Measurements from ENCODE around the gene DKKL1. TPM values are rescaled to one million over a fixed set of nuclear protein-coding genes. Genes with fewer than 3 reads are reported as not detected.

Gene DKKL1
- polyA plus RNA-seq, 2 of the 4 experiments (the other 2 are of a cell fraction), result 0.37 to 0.53 TPM

GRCh38 chr19:49337267-49338022 lies 26.2 kb upstream of the DKKL1 start:
- H3K4me1 ChIP-seq, result no peaks in the 10 kb centered on the region
- no peak for DNase-seq (ENCODE audit: low read depth in 1 of 2, low spot score in 1 of 2)

GRCh38 chr19:49338023-49338677 lies 25.5 kb upstream of the DKKL1 start:
- ChIA-PET POLR2A (no interaction called here), CTCF (interaction anchor here (0.5 to 1.8 kb wide), 6 partner anchors 32 to 264 kb away, joined by 3 to 6 read pairs (median 3); no protein-coding TSS in a partner anchor)
- TF ChIP-seq MAZ (IDR thresholded peaks at IDR 0.05; ENCODE audit: borderline replicate concordance, low read depth, low read length) (no peak), MAX (IDR thresholded peaks at IDR 0.05) (no peak), FOXS1 (CRISPR knock-in tag; IDR thresholded peaks at IDR 0.05) (no peak), HES2 (IDR thresholded peaks at IDR 0.05) (no peak), CHD4 (IDR thresholded peaks at IDR 0.05; ENCODE audit: borderline replicate concordance) (no peak), PHF8 (IDR thresholded peaks at IDR 0.05; ENCODE audit: borderline replicate concordance, low read depth) (no peak), EHMT2 (IDR thresholded peaks at IDR 0.05; ENCODE audit: low read depth) (no peak), JUN (IDR thresholded peaks at IDR 0.05) (no peak)
- WGBS (ENCODE audit: missing lambda C conversion rate), result 94% methylated on average over 31 of the region's 34 CpGs
- DNase-seq (ENCODE audit: low read depth in 1 of 2, low spot score in 1 of 2) (no peak), ATAC-seq (no peak), FAIRE-seq (no peak)
- Histone ChIP-seq H3K4me2 (no peak overlapping the region), H3K27ac (no peak overlapping the region), H3K9me3 (no peaks in the 10 kb centered on the region), H3K4me1 (no peaks in the 10 kb centered on the region), H3K4me3 (no peak overlapping the region)

More at GRCh38 chr19:49337267-49338022, 26.2 kb upstream of the DKKL1 start:
- ATAC-seq (no peak), FAIRE-seq (no peak)
- ChIA-PET POLR2A (no interaction called here), CTCF (interaction anchor here (0.5 to 1.8 kb wide), 8 partner anchors 8 to 264 kb away, joined by 3 to 6 read pairs (median 3); no protein-coding TSS in a partner anchor)
- H3K27ac ChIP-seq, result no peak overlapping the region
- no peak overlapping the region for H3K4me2 ChIP-seq
- 92% methylated on average over 19 of the region's 19 CpGs for WGBS (ENCODE audit: missing lambda C conversion rate)
- H3K9me3 ChIP-seq, result no peaks in the 10 kb centered on the region
- H3K4me3 ChIP-seq, result no peak overlapping the region
- TF ChIP-seq ZNF302 (CRISPR knock-in tag; IDR thresholded peaks at IDR 0.05), result no peak
- 0 out of 5 replicates have a peak, but pooled peaks of 1 of the 2 experiments have one; percentile 37 for TF ChIP-seq JUN (IDR thresholded peaks at IDR 0.05)

- POLR2A ChIA-PET, result no interaction called here
- TF ChIP-seq BCL3 (IDR thresholded peaks at IDR 0.05), result no peak
- no peak overlapping the region for H3K27ac ChIP-seq
- FAIRE-seq (no peak), ATAC-seq (peak; percentile 41 to 68; a peak in 4 of 6 replicates), DNase-seq (ENCODE audit: low read depth in 1 of 2, low spot score in 1 of 2) (peak; percentile 54 to 57)
- CTCF ChIA-PET, result interaction anchor here (0.8 to 1.3 kb wide), 2 partner anchors 10 to 53 kb away, joined by 3 to 4 read pairs; no protein-coding TSS in a partner anchor
- H3K9me3 ChIP-seq, result no peaks in the 10 kb centered on the region
- 94% methylated on average over 27 of the region's 30 CpGs for WGBS (ENCODE audit: missing lambda C conversion rate)
- H3K4me2 ChIP-seq, result no peak overlapping the region
- H3K4me3 ChIP-seq, result no peak overlapping the region
- H3K4me1 ChIP-seq, result no peaks in the 10 kb centered on the region
Observed at GRCh38 chr19:49338691-49339300, 24.9 kb upstream of the DKKL1 start.

- DNase-seq (ENCODE audit: low read depth in 1 of 2, low spot score in 1 of 2) (no peak), FAIRE-seq (no peak), ATAC-seq (peak in 1 of 2 experiments; percentile 23; a peak in 3 of 6 replicates)
- no peak overlapping the region for H3K27ac ChIP-seq
- H3K9me3 ChIP-seq, result no peaks in the 10 kb centered on the region
- TF ChIP-seq NR3C1 (IDR thresholded peaks at IDR 0.05) (no peak), ZNF302 (CRISPR knock-in tag; IDR thresholded peaks at IDR 0.05) (no peak), JUN (IDR thresholded peaks at IDR 0.05) (no peak), TFCP2L1 (CRISPR knock-in tag; IDR thresholded peaks at IDR 0.05) (no peak), FOSB (CRISPR knock-in tag; IDR thresholded peaks at IDR 0.05) (no peak), MAZ (IDR thresholded peaks at IDR 0.05; ENCODE audit: borderline replicate concordance, low read depth, low read length) (no peak)
- ChIA-PET CTCF (interaction anchor here (0.8 kb wide), 2 partner anchors 9 to 38 kb away, joined by 3 to 4 read pairs; no protein-coding TSS in a partner anchor), POLR2A (interaction anchor here (0.6 kb wide), 1 partner anchor 23 kb away, joined by 3 read pairs; the partner anchor contains the start of gene TEAD2)
- WGBS (ENCODE audit: missing lambda C conversion rate), result 94% methylated on average over 45 of the region's 47 CpGs
- H3K4me3 ChIP-seq, result no peak overlapping the region
- H3K4me1 ChIP-seq, result no peaks in the 10 kb centered on the region
- no peak overlapping the region for H3K4me2 ChIP-seq
Observed at GRCh38 chr19:49339301-49340068, 24.2 kb upstream of the DKKL1 start.

Measured in A549 (cell line).